GM23338 (cell line): ENCODE data around the gene CACNA1C. TPM values are rescaled to one million over a fixed set of nuclear protein-coding genes. Genes with fewer than 3 reads are reported as not detected.

Experiments used
- ATAC-seq: fragments of 200-7000 bp; cut with Tn5 transposase; 3 replicates; pipeline ENCODE4 v1.9.1; 2020
- DNase-seq: peaks from one replicate; pipeline ENCODE4 v3.0.0-alpha.2; 2015; ENCODE audit warnings: low spot score
- H2AFZ ChIP-seq: fragments of 200-600 bp; sonication (generic); 2 replicates; pipeline ENCODE4 v1.8.0; 2016; ENCODE audit warnings: antibody characterized with exemption, mild to moderate bottlenecking, moderate library complexity
- H3F3A ChIP-seq: fragments of 200-600 bp; sonication (generic); replicated peaks from 2 replicates; pipeline ENCODE4 v1.8.0; 2017; ENCODE audit warnings: antibody characterized with exemption, mixed run types, low read depth
- H3K27ac ChIP-seq: fragments of 200-600 bp; sonication (generic); 2 replicates; pipeline ENCODE4 v1.6.1; 2016; ENCODE audit warnings: low read depth
- H3K27me3 ChIP-seq: fragments of 200-600 bp; sonication (generic); 2 replicates; pipeline ENCODE4 v1.8.0; 2016; ENCODE audit warnings: mild to moderate bottlenecking, mixed run types, moderate library complexity; ENCODE audit not compliant: insufficient read depth
- H3K36me3 ChIP-seq: fragments of 200-600 bp; sonication (generic); 2 replicates; pipeline ENCODE4 v1.8.0; 2016; ENCODE audit warnings: mild to moderate bottlenecking; ENCODE audit not compliant: insufficient read depth
- H3K4me1 ChIP-seq: fragments of 200-600 bp; sonication (generic); 2 replicates; pipeline ENCODE4 v1.8.0; 2016; ENCODE audit warnings: mild to moderate bottlenecking, moderate library complexity; ENCODE audit not compliant: insufficient read depth
- H3K4me2 ChIP-seq: fragments of 200-600 bp; sonication (generic); 2 replicates; pipeline ENCODE4 v1.7.1; 2017; ENCODE audit warnings: mixed run types
- H3K4me3 ChIP-seq: fragments of 200-600 bp; sonication (generic); 2 replicates; pipeline ENCODE4 v1.6.1; 2016; ENCODE audit warnings: mixed run types
- H3K79me2 ChIP-seq: fragments of 200-600 bp; sonication (generic); replicated peaks from 2 replicates; pipeline ENCODE4 v1.8.0; 2017; ENCODE audit warnings: mild to moderate bottlenecking; ENCODE audit not compliant: insufficient read depth
- H3K9me2 ChIP-seq: fragments of 200-600 bp; sonication (generic); 2 replicates; pipeline ENCODE4 v1.8.0; 2017; ENCODE audit not compliant: insufficient read depth
- H4K20me1 ChIP-seq: fragments of 200-600 bp; sonication (generic); replicated peaks from 2 replicates; pipeline ENCODE4 v1.8.0; 2017; ENCODE audit warnings: mild to moderate bottlenecking; ENCODE audit not compliant: insufficient read depth
- H3K27ac Mint-ChIP-seq: 2 replicates; pipeline ENCODE4 v1.8.0; 2020; ENCODE audit warnings: inconsistent platforms, mild to moderate bottlenecking, moderate library complexity, mixed read lengths
- H3K27me3 Mint-ChIP-seq: 3 replicates; pipeline ENCODE4 v1.8.0; 2022; ENCODE audit warnings: low read depth, mild to moderate bottlenecking, moderate library complexity, mixed read lengths, inconsistent platforms; ENCODE audit not compliant: insufficient read depth, poor library complexity
- H3K36me3 Mint-ChIP-seq: 3 replicates; pipeline ENCODE4 v1.8.0; 2021; ENCODE audit warnings: low read depth, mild to moderate bottlenecking, inconsistent platforms, moderate library complexity, mixed read lengths
- H3K4me1 Mint-ChIP-seq: 3 replicates; pipeline ENCODE4 v1.8.0; 2020; ENCODE audit warnings: mild to moderate bottlenecking, inconsistent platforms, mixed read lengths
- H3K4me3 Mint-ChIP-seq: 3 replicates; pipeline ENCODE4 v1.8.0; 2021; ENCODE audit warnings: moderate library complexity, mild to moderate bottlenecking, inconsistent platforms, mixed read lengths
- H3K9me3 Mint-ChIP-seq: 3 replicates; pipeline ENCODE4 v1.8.0; 2020; ENCODE audit warnings: moderate library complexity, mild to moderate bottlenecking, inconsistent platforms, mixed read lengths
- CREB1 ChIP-seq: fragments of 250-450 bp; sonication (Bioruptor Pico); IDR thresholded peaks from 2 replicates; pipeline ENCODE4 v1.5.0; 2020; ENCODE audit warnings: low read depth, mild to moderate bottlenecking, moderate library complexity
- EZH2 ChIP-seq: fragments of 200-600 bp; sonication (generic); IDR thresholded peaks from one replicate; pipeline ENCODE4 v1.8.0; 2017; ENCODE audit warnings: antibody characterized with exemption, mild to moderate bottlenecking, low read depth; ENCODE audit not compliant: unreplicated experiment
- EZH2phosphoT487 ChIP-seq: fragments of 200-600 bp; sonication (generic); IDR thresholded peaks from one replicate; pipeline ENCODE4 v1.8.1; 2018; ENCODE audit warnings: antibody characterized with exemption; ENCODE audit not compliant: unreplicated experiment
- JUNB ChIP-seq: IDR thresholded peaks from one replicate; pipeline ENCODE4 v1.6.1; 2016; ENCODE audit warnings: antibody characterized with exemption; ENCODE audit not compliant: unreplicated experiment
- NANOG ChIP-seq: IDR thresholded peaks from 2 replicates; pipeline ENCODE4 v1.6.1; 2016; ENCODE audit warnings: antibody characterized with exemption, borderline replicate concordance
- POLR2AphosphoS5 ChIP-seq: IDR thresholded peaks from 2 replicates; pipeline ENCODE4 v1.6.1; 2016; ENCODE audit warnings: antibody characterized with exemption, low read depth
- STAT1 ChIP-seq: IDR thresholded peaks from one replicate; pipeline ENCODE4 v1.6.1; 2016; ENCODE audit warnings: antibody characterized with exemption; ENCODE audit not compliant: unreplicated experiment
- ZNF114 ChIP-seq: fragments of 250-450 bp; sonication (Bioruptor Pico); IDR thresholded peaks from 2 replicates; pipeline ENCODE4 v1.5.0; 2020; ENCODE audit warnings: mild to moderate bottlenecking, moderate library complexity
- ZNF331 ChIP-seq: fragments of 250-450 bp; sonication (Bioruptor Pico); IDR thresholded peaks from 2 replicates; pipeline ENCODE4 v1.5.0; 2020; ENCODE audit warnings: low read depth, mild to moderate bottlenecking, moderate library complexity
- polyA plus RNA-seq: library from polyadenylated mRNA; unstranded; fragments of >200 nt; fragmentation: Nextera tagmentation; extraction: Ambion mirVana; gene quantifications from 2 replicates; pipeline ENCODE4 v1.2.1, GENCODE V29; 2016
- total RNA-seq: library from RNA; depleted of rRNA; stranded (reverse); fragments of >200 nt; shearing (Covaris generic); gene quantifications from 2 replicates; pipeline ENCODE4 v1.2.3, GENCODE V29; 2014
- TF ChIP-seq, protein P1 (sequence below): fragments of 250-450 bp; sonication (Bioruptor Pico); IDR thresholded peaks from 2 replicates; pipeline ENCODE4 v1.5.0; 2020; ENCODE audit warnings: mild to moderate bottlenecking, moderate library complexity
- TF ChIP-seq, protein P2 (sequence below), 2 experiments: fragments of 200-600 bp in 1 of 2; sonication (generic) in 1 of 2; conservative IDR thresholded peaks; 2 replicates each; pipeline versions ENCODE4 v1.5.1 to v1.6.1; 2016 to 2017; ENCODE audit warnings: antibody characterized with exemption in 2 of 2, low read depth in 2 of 2, mild to moderate bottlenecking in 2 of 2, moderate library complexity in 1 of 2
- TF ChIP-seq, protein P3 (sequence below): IDR thresholded peaks from one replicate; pipeline ENCODE4 v1.6.1; 2018; ENCODE audit warnings: antibody characterized with exemption; ENCODE audit not compliant: unreplicated experiment
- TF ChIP-seq, protein P4 (sequence below): IDR thresholded peaks from 2 replicates; pipeline ENCODE4 v1.6.1; 2016; ENCODE audit warnings: antibody characterized with exemption

Gene CACNA1C
- total and polyA plus RNA-seq, 2 experiments from 2014 or later: 0.78 to 2.1 TPM

DNA sequence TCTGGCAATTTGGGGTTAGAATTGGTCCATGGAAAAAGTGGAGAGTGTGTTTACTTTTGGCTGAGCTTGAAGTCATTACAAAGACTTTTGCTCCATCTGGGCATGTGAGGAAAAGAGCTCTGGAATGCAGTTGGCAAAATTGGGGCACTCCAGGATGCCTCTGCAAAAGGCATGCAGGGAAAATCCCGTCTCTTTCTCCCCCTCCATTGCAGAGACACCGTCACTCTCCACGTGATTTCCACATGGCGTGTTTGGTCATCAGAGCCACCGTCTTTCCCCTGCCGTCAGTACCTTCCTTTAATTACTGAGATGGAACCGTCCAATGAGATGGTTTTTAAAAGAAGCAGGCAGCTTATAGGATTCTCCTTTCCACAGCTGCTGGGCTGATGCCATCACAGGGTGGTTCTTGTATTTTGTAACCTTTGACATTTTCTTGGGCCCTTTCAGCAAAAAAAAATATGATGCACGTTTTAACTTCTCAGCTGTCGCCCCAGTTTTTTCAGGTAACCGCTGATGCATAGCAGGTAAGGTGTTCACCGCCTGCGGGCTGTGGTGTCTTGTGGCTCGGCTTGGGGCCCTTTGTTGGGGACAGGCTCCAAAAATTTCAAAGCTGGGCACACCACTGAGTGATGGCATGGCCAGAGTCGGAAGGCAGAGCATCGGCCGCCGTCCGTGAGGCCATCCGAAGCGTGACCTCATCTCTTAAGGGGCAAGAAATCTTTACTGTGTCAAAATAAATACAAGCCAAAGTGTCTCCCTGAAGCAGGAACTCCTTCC is 68.4 kb downstream of the CACNA1C start:
- Mint-ChIP-seq H3K4me3 (no peak overlapping the region), H3K9me3 (no peaks in the 10 kb centered on the region; the same call in 2 of the 3 replicates), H3K27ac (no peak overlapping the region), H3K27me3 (no peaks in the 10 kb centered on the region), H3K4me1 (peaks cover 9% of the 10 kb centered on the region), H3K36me3 (no peaks in the 10 kb centered on the region; the same call in 2 of the 3 replicates)
- no peak overlapping the region for H3K4me2 ChIP-seq
- H2AFZ ChIP-seq: no peak overlapping the region
- no peaks in the 10 kb centered on the region for H3F3A ChIP-seq
- TF ChIP-seq JUNB (no peak), NANOG (no peak), POLR2AphosphoS5 (no peak), EZH2phosphoT487 (no peak), CREB1 (CRISPR knock-in tag) (no peak), EZH2 (no peak), ZNF331 (CRISPR knock-in tag) (no peak), STAT1 (no peak), ZNF114 (CRISPR knock-in tag) (no peak)
- TF ChIP-seq, protein P1, sequence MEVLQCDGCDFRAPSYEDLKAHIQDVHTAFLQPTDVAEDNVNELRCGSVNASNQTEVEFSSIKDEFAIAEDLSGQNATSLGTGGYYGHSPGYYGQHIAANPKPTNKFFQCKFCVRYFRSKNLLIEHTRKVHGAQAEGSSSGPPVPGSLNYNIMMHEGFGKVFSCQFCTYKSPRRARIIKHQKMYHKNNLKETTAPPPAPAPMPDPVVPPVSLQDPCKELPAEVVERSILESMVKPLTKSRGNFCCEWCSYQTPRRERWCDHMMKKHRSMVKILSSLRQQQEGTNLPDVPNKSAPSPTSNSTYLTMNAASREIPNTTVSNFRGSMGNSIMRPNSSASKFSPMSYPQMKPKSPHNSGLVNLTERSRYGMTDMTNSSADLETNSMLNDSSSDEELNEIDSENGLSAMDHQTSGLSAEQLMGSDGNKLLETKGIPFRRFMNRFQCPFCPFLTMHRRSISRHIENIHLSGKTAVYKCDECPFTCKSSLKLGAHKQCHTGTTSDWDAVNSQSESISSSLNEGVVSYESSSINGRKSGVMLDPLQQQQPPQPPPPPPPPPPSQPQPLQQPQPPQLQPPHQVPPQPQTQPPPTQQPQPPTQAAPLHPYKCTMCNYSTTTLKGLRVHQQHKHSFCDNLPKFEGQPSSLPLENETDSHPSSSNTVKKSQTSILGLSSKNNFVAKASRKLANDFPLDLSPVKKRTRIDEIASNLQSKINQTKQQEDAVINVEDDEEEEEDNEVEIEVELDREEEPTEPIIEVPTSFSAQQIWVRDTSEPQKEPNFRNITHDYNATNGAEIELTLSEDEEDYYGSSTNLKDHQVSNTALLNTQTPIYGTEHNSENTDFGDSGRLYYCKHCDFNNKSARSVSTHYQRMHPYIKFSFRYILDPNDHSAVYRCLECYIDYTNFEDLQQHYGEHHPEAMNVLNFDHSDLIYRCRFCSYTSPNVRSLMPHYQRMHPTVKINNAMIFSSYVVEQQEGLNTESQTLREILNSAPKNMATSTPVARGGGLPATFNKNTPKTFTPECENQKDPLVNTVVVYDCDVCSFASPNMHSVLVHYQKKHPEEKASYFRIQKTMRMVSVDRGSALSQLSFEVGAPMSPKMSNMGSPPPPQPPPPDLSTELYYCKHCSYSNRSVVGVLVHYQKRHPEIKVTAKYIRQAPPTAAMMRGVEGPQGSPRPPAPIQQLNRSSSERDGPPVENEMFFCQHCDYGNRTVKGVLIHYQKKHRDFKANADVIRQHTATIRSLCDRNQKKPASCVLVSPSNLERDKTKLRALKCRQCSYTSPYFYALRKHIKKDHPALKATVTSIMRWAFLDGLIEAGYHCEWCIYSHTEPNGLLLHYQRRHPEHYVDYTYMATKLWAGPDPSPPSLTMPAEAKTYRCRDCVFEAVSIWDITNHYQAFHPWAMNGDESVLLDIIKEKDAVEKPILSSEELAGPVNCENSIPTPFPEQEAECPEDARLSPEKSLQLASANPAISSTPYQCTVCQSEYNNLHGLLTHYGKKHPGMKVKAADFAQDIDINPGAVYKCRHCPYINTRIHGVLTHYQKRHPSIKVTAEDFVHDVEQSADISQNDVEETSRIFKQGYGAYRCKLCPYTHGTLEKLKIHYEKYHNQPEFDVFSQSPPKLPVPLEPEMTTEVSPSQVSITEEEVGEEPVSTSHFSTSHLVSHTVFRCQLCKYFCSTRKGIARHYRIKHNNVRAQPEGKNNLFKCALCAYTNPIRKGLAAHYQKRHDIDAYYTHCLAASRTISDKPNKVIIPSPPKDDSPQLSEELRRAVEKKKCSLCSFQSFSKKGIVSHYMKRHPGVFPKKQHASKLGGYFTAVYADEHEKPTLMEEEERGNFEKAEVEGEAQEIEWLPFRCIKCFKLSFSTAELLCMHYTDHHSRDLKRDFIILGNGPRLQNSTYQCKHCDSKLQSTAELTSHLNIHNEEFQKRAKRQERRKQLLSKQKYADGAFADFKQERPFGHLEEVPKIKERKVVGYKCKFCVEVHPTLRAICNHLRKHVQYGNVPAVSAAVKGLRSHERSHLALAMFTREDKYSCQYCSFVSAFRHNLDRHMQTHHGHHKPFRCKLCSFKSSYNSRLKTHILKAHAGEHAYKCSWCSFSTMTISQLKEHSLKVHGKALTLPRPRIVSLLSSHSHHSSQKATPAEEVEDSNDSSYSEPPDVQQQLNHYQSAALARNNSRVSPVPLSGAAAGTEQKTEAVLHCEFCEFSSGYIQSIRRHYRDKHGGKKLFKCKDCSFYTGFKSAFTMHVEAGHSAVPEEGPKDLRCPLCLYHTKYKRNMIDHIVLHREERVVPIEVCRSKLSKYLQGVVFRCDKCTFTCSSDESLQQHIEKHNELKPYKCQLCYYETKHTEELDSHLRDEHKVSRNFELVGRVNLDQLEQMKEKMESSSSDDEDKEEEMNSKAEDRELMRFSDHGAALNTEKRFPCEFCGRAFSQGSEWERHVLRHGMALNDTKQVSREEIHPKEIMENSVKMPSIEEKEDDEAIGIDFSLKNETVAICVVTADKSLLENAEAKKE (CRISPR knock-in tag): no peak
- TF ChIP-seq, protein P2, sequence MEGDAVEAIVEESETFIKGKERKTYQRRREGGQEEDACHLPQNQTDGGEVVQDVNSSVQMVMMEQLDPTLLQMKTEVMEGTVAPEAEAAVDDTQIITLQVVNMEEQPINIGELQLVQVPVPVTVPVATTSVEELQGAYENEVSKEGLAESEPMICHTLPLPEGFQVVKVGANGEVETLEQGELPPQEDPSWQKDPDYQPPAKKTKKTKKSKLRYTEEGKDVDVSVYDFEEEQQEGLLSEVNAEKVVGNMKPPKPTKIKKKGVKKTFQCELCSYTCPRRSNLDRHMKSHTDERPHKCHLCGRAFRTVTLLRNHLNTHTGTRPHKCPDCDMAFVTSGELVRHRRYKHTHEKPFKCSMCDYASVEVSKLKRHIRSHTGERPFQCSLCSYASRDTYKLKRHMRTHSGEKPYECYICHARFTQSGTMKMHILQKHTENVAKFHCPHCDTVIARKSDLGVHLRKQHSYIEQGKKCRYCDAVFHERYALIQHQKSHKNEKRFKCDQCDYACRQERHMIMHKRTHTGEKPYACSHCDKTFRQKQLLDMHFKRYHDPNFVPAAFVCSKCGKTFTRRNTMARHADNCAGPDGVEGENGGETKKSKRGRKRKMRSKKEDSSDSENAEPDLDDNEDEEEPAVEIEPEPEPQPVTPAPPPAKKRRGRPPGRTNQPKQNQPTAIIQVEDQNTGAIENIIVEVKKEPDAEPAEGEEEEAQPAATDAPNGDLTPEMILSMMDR (conservative IDR thresholded peaks at IDR 0.05; ENCODE audit: low read depth in 2 of 2): no peak
- TF ChIP-seq, protein P3, sequence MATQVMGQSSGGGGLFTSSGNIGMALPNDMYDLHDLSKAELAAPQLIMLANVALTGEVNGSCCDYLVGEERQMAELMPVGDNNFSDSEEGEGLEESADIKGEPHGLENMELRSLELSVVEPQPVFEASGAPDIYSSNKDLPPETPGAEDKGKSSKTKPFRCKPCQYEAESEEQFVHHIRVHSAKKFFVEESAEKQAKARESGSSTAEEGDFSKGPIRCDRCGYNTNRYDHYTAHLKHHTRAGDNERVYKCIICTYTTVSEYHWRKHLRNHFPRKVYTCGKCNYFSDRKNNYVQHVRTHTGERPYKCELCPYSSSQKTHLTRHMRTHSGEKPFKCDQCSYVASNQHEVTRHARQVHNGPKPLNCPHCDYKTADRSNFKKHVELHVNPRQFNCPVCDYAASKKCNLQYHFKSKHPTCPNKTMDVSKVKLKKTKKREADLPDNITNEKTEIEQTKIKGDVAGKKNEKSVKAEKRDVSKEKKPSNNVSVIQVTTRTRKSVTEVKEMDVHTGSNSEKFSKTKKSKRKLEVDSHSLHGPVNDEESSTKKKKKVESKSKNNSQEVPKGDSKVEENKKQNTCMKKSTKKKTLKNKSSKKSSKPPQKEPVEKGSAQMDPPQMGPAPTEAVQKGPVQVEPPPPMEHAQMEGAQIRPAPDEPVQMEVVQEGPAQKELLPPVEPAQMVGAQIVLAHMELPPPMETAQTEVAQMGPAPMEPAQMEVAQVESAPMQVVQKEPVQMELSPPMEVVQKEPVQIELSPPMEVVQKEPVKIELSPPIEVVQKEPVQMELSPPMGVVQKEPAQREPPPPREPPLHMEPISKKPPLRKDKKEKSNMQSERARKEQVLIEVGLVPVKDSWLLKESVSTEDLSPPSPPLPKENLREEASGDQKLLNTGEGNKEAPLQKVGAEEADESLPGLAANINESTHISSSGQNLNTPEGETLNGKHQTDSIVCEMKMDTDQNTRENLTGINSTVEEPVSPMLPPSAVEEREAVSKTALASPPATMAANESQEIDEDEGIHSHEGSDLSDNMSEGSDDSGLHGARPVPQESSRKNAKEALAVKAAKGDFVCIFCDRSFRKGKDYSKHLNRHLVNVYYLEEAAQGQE: no peak
- TF ChIP-seq, protein P4, sequence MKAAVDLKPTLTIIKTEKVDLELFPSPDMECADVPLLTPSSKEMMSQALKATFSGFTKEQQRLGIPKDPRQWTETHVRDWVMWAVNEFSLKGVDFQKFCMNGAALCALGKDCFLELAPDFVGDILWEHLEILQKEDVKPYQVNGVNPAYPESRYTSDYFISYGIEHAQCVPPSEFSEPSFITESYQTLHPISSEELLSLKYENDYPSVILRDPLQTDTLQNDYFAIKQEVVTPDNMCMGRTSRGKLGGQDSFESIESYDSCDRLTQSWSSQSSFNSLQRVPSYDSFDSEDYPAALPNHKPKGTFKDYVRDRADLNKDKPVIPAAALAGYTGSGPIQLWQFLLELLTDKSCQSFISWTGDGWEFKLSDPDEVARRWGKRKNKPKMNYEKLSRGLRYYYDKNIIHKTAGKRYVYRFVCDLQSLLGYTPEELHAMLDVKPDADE: no peak
- DNase-seq: no peak
- no peaks in the 10 kb centered on the region for H4K20me1 ChIP-seq
- ATAC-seq: no peak
- no peak overlapping the region for H3K27ac ChIP-seq
- H3K4me3 ChIP-seq: no peak overlapping the region
- H3K79me2 ChIP-seq: no peaks in the 10 kb centered on the region
- H3K27me3 ChIP-seq: no peaks in the 10 kb centered on the region
- no peaks in the 10 kb centered on the region for H3K9me2 ChIP-seq
- H3K36me3 ChIP-seq: no peaks in the 10 kb centered on the region
- H3K4me1 ChIP-seq: no peaks in the 10 kb centered on the region
